ENCODE results near the gene CCR2. TPM values are rescaled to one million over a fixed set of nuclear protein-coding genes. Genes with fewer than 3 reads are reported as not detected.

CCR2 gene
- total RNA-seq, 3 donors from 2014 or later, result 1.2 to 3.4 (median 2.2) TPM

- intact Hi-C loops (cut with DNase I, micrococcal nuclease), result loop anchor here in 1 of 2 donors (10.0 kb wide), 1 partner anchor 93 kb away; no protein-coding TSS in a partner anchor
- no peaks in the 10 kb centered on the region for H3K4me1 ChIP-seq (ENCODE audit: low read depth)
- DNase-seq, result no peak
- no peaks in the 10 kb centered on the region for H3K9me3 ChIP-seq
- no peak for TF ChIP-seq CTCF (IDR thresholded peaks at IDR 0.05)
- ATAC-seq, result no peak
- H3K4me3 ChIP-seq, result no peak overlapping the region
- no peaks in the 10 kb centered on the region for H3K36me3 ChIP-seq (ENCODE audit: low read depth)
Measured at GRCh38 chr3:46367811-46368210, 13.9 kb downstream of the CCR2 start.

- intact Hi-C loops (cut with DNase I, micrococcal nuclease), result loop anchor here in 1 of 2 donors (10.0 kb wide), 1 partner anchor 94 kb away; no protein-coding TSS in a partner anchor
- DNase-seq, result peak; percentile 57 to 84 (median 63)
Measured at GRCh38 chr3:46368569-46368968, 14.7 kb downstream of the CCR2 start.

GRCh38 chr3:46369151-46369550, 15.2 kb downstream of the CCR2 start:
- no peaks in the 10 kb centered on the region for H3K4me1 ChIP-seq (ENCODE audit: low read depth)
- H3K36me3 ChIP-seq (ENCODE audit: low read depth), result no peaks in the 10 kb centered on the region
- no peaks in the 10 kb centered on the region for H3K9me3 ChIP-seq
- intact Hi-C loops (cut with DNase I, micrococcal nuclease), result loop anchor here in 1 of 2 donors (10.0 kb wide), 1 partner anchor 94 kb away; no protein-coding TSS in a partner anchor
- ATAC-seq, result no peak
- TF ChIP-seq CTCF (IDR thresholded peaks at IDR 0.05), result no peak
- H3K4me3 ChIP-seq, result no peak overlapping the region
- DNase-seq, result no peak

More at GRCh38 chr3:46368569-46368968, 14.7 kb downstream of the CCR2 start:
- Histone ChIP-seq H3K4me3 (no peak overlapping the region), H3K9me3 (no peaks in the 10 kb centered on the region), H3K36me3 (ENCODE audit: low read depth) (no peaks in the 10 kb centered on the region), H3K4me1 (ENCODE audit: low read depth) (no peaks in the 10 kb centered on the region)
- peak; percentile 88 for ATAC-seq
- TF ChIP-seq CTCF (IDR thresholded peaks at IDR 0.05), result no peak

- Histone ChIP-seq H3K4me3 (no peak overlapping the region), H3K36me3 (ENCODE audit: low read depth) (no peaks in the 10 kb centered on the region), H3K9me3 (no peaks in the 10 kb centered on the region), H3K4me1 (ENCODE audit: low read depth) (no peaks in the 10 kb centered on the region)
- no peak for TF ChIP-seq CTCF (IDR thresholded peaks at IDR 0.05)
- ATAC-seq (no peak), DNase-seq (no peak)
- intact Hi-C loops (cut with DNase I, micrococcal nuclease), result loop anchor here in 1 of 2 donors (10.0 kb wide), 2 partner anchors 95 to 435 kb away; no protein-coding TSS in a partner anchor
Measured at GRCh38 chr3:46369675-46370132, 15.8 kb downstream of the CCR2 start.

- ATAC-seq, result peak; percentile 50
- no peak for TF ChIP-seq CTCF (IDR thresholded peaks at IDR 0.05)
- intact Hi-C loops (cut with DNase I, micrococcal nuclease), result loop anchor here in 1 of 2 donors (10.0 kb wide), 1 partner anchor 436 kb away; no protein-coding TSS in a partner anchor
- Histone ChIP-seq H3K9me3 (no peaks in the 10 kb centered on the region), H3K4me1 (ENCODE audit: low read depth) (no peaks in the 10 kb centered on the region), H3K36me3 (ENCODE audit: low read depth) (no peaks in the 10 kb centered on the region), H3K4me3 (no peak within 1 kb of the TSS)
- DNase-seq, result no peak
Measured at GRCh38 chr3:46370839-46371518, 17.1 kb downstream of the CCR2 start, which contains the start of gene CCR5. Gene CCR5 (plus strand): TSS chr3:46370946. CDS start chr3:46372903, 1,957 bp downstream.
